ENCODE results near the gene PDE6B. TPM values are rescaled to one million over a fixed set of nuclear protein-coding genes. Genes with fewer than 3 reads are reported as not detected.

PDE6B gene
- total RNA-seq, 2 experiments from 2014 or later: 11.4 to 13.9 TPM

- no peak for ATAC-seq
- CTCF ChIA-PET: no interaction called here
- Mint-ChIP-seq H3K9me3 (no peaks in the 10 kb centered on the region), H3K4me1 (ENCODE audit: low read depth) (no peaks in the 10 kb centered on the region), H3K27me3 (no peaks in the 10 kb centered on the region), H3K36me3 (ENCODE audit: low read depth) (no peaks in the 10 kb centered on the region), H3K27ac (no peak overlapping the region), H3K4me3 (no peak overlapping the region)
- POLR2A ChIA-PET: no interaction called here
- intact Hi-C loops (cut with micrococcal nuclease): no loop called here
- TF ChIP-seq CTCF (IDR thresholded peaks at IDR 0.05): no peak
- no peak for DNase-seq
Observed at GRCh38 chr4:654503-654845, 29.1 kb downstream of the PDE6B start.

GRCh38 chr4:654871-655463 lies 29.6 kb downstream of the PDE6B start:
- H3K36me3 Mint-ChIP-seq (ENCODE audit: low read depth): peaks cover 3% of the 10 kb centered on the region
- H3K27ac Mint-ChIP-seq: no peak overlapping the region
- no peaks in the 10 kb centered on the region for H3K27me3 Mint-ChIP-seq
- DNase-seq: no peak
- ChIA-PET CTCF (no interaction called here), POLR2A (no interaction called here)
- no peaks in the 10 kb centered on the region for H3K4me1 Mint-ChIP-seq (ENCODE audit: low read depth)
- no peak overlapping the region for H3K4me3 Mint-ChIP-seq
- ATAC-seq: no peak
- intact Hi-C loops (cut with micrococcal nuclease): no loop called here
- no peak for TF ChIP-seq CTCF (IDR thresholded peaks at IDR 0.05)
- H3K9me3 Mint-ChIP-seq: no peaks in the 10 kb centered on the region

GRCh38 chr4:655464-656151 lies 30.2 kb downstream of the PDE6B start:
- H3K27ac Mint-ChIP-seq: no peak overlapping the region
- ChIA-PET POLR2A (interaction anchor here (1.0 kb wide), 1 partner anchor 17 kb away, joined by 4 read pairs; no protein-coding TSS in a partner anchor), CTCF (no interaction called here)
- no peaks in the 10 kb centered on the region for H3K27me3 Mint-ChIP-seq
- intact Hi-C loops (cut with micrococcal nuclease): no loop called here
- TF ChIP-seq CTCF (IDR thresholded peaks at IDR 0.05): no peak
- H3K36me3 Mint-ChIP-seq (ENCODE audit: low read depth): peaks cover 5% of the 10 kb centered on the region
- no peak overlapping the region for H3K4me3 Mint-ChIP-seq
- ATAC-seq: no peak
- no peaks in the 10 kb centered on the region for H3K4me1 Mint-ChIP-seq (ENCODE audit: low read depth)
- no peak for DNase-seq
- no peaks in the 10 kb centered on the region for H3K9me3 Mint-ChIP-seq

- ATAC-seq (no peak), DNase-seq (no peak)
- H3K4me3 Mint-ChIP-seq: no peak overlapping the region
- H3K27ac Mint-ChIP-seq: no peak overlapping the region
- no peaks in the 10 kb centered on the region for H3K4me1 Mint-ChIP-seq (ENCODE audit: low read depth)
- ChIA-PET CTCF (no interaction called here), POLR2A (interaction anchor here (1.0 kb wide), 1 partner anchor 16 kb away, joined by 4 read pairs; no protein-coding TSS in a partner anchor)
- TF ChIP-seq CTCF (IDR thresholded peaks at IDR 0.05): no peak
- intact Hi-C loops (cut with micrococcal nuclease): no loop called here
- peaks cover 5% of the 10 kb centered on the region for H3K36me3 Mint-ChIP-seq (ENCODE audit: low read depth)
- no peaks in the 10 kb centered on the region for H3K27me3 Mint-ChIP-seq
- H3K9me3 Mint-ChIP-seq: no peaks in the 10 kb centered on the region
Observed at GRCh38 chr4:656436-657337, 31.3 kb downstream of the PDE6B start.
